ENCODE measurements around the gene NCR3LG1. TPM values are rescaled to one million over a fixed set of nuclear protein-coding genes. Genes with fewer than 3 reads are reported as not detected.
A peak's percentile ranks its signal among the peaks of the same experiment; 100 is the strongest.

NCR3LG1 gene
- total RNA-seq, 1 donor from 2014 or later: 0.21 TPM

DNA sequence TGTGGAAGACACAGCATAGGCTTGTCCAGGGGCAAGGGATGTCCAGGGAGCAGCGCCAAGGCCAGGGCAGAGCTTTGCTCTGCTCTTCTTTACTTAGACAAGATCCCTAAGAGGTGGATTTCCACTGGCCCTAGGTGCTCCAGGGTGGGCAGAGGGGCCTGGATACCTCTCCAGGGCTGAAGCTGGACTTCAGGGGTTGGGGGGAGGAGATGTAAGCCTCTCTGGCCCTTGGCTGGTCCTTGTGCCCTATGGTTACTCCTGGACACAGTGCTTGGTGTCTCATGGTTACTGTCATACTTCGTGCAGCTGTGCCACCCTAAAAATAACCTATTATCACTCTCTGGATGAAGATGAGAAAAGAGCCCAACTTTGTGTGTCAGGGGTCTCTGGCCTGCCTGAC is 49.7 kb downstream of the NCR3LG1 start:
- intact Hi-C loops (cut with DNase I): no loop called here
- no peaks in the 10 kb centered on the region for H3K9me3 ChIP-seq
- no peak overlapping the region for H3K27ac ChIP-seq
- H3K4me1 ChIP-seq: peaks cover 4 to 6% of the 10 kb centered on the region in 2 donors
- H3K36me3 ChIP-seq: no peaks in the 10 kb centered on the region
- DNase-seq (ENCODE audit: low spot score in 2 of 2): no peak
- no peak overlapping the region for H3K4me3 ChIP-seq
- TF ChIP-seq, protein P1, sequence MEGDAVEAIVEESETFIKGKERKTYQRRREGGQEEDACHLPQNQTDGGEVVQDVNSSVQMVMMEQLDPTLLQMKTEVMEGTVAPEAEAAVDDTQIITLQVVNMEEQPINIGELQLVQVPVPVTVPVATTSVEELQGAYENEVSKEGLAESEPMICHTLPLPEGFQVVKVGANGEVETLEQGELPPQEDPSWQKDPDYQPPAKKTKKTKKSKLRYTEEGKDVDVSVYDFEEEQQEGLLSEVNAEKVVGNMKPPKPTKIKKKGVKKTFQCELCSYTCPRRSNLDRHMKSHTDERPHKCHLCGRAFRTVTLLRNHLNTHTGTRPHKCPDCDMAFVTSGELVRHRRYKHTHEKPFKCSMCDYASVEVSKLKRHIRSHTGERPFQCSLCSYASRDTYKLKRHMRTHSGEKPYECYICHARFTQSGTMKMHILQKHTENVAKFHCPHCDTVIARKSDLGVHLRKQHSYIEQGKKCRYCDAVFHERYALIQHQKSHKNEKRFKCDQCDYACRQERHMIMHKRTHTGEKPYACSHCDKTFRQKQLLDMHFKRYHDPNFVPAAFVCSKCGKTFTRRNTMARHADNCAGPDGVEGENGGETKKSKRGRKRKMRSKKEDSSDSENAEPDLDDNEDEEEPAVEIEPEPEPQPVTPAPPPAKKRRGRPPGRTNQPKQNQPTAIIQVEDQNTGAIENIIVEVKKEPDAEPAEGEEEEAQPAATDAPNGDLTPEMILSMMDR (IDR thresholded peaks at IDR 0.05): no peak
- no peaks in the 10 kb centered on the region for H3K27me3 ChIP-seq

- peaks cover 8 to 10% of the 10 kb centered on the region in 2 donors for H3K4me1 ChIP-seq
- no peaks in the 10 kb centered on the region for H3K9me3 ChIP-seq
- no peak for DNase-seq (ENCODE audit: low spot score in 2 of 2)
- no peaks in the 10 kb centered on the region for H3K27me3 ChIP-seq
- H3K27ac ChIP-seq: no peak overlapping the region
- no peaks in the 10 kb centered on the region for H3K36me3 ChIP-seq
- H3K4me3 ChIP-seq: no peak overlapping the region
- intact Hi-C loops (cut with DNase I): no loop called here
- TF ChIP-seq, protein P1 (IDR thresholded peaks at IDR 0.05): no peak
Measured at GRCh38 chr11:17401841-17402240, 50.2 kb downstream of the NCR3LG1 start.

GRCh38 chr11:17402486-17402885 is 50.9 kb downstream of the NCR3LG1 start:
- Histone ChIP-seq H3K27ac (no peak overlapping the region), H3K4me3 (no peak overlapping the region), H3K36me3 (no peaks in the 10 kb centered on the region), H3K27me3 (no peaks in the 10 kb centered on the region), H3K9me3 (no peaks in the 10 kb centered on the region), H3K4me1 (peaks cover 8 to 11% of the 10 kb centered on the region in 2 donors)
- DNase-seq (ENCODE audit: low spot score in 2 of 2): no peak
- intact Hi-C loops (cut with DNase I): no loop called here
- TF ChIP-seq, protein P1 (IDR thresholded peaks at IDR 0.05): no peak

DNA sequence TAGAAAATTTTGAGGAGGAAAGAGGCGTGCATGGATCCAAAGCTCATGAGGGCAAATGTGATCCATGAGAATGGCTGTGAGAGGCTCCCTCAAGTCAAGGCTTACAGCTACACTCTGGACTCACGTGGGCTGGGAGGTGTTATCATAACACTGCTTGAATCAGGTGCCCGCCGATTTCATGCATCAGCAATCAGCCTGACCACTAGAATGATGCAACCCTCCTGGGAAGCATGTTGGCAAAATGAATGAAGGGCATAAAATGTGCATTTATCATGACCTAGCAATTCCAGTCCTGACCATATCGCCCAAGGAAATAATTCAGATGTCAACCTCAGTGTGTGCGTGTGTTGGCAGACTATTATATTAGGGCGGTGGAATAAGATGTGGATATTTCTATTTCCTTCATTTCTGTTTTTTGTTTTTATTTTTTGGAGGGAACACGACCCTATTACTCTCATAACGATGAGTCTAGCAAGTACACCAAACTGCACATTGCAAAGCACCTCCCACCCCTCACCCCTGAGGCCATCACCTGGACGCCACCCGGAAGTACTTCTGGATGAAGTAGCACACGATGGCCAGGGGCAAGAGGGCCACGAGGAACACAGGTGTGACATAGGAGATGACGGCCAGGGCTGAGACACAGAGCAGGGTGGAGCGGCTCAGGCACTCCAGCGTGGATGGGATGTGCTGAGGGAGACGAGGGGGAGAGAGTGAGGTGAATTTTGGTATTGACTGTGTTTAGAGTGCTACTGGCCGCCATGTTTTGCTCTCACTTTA is 52.6 kb downstream of the NCR3LG1 start:
- TF ChIP-seq, protein P1 (IDR thresholded peaks at IDR 0.05): no peak
- no peak for DNase-seq (ENCODE audit: low spot score in 2 of 2)
- no peak overlapping the region for H3K4me3 ChIP-seq
- H3K36me3 ChIP-seq: no peaks in the 10 kb centered on the region
- intact Hi-C loops (cut with DNase I): no loop called here
- no peaks in the 10 kb centered on the region for H3K9me3 ChIP-seq
- no peak overlapping the region for H3K27ac ChIP-seq
- peaks cover 8 to 11% of the 10 kb centered on the region in 2 donors for H3K4me1 ChIP-seq
- H3K27me3 ChIP-seq: no peaks in the 10 kb centered on the region

DNA sequence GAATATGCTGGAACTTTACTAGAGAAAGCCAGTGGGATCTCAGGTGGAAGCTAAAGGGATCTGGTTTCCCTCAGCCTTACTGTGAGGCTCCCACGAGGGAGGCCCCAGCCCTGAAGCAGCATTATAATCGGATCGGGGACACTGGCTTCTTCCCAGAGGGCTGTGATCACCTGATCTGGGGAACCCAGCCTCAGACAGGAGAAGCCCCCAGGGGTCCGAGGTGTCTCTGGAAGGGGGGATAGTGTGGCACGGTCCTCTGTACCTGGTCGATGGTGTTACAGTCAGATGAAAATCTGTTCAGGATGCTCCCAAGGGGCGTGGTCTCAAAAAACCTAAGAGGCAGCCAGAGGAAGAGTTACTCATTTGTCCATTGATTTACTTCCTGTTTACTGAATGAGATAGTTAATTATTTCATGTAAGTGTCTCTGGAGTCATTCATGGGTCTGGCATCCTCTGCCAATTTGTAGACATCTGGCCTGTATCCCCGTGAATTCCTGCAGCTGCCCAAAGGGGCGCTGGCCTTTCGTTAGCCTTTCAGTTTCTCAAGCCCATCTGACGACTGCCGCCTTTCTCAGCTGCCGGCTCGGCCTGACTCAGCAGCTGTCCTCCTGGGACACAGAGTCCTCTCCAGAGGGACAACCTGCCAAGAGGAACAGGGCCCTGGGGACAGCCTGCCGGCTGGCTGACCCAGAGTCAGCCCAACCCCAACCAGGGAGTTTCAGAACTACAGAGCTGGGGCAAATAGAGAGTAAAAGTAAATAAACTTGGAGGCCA is 53.8 kb downstream of the NCR3LG1 start:
- peaks cover 8 to 11% of the 10 kb centered on the region in 2 donors for H3K4me1 ChIP-seq
- no peaks in the 10 kb centered on the region for H3K27me3 ChIP-seq
- peak overlapping the region; percentile 48 to 72 for H3K27ac ChIP-seq
- TF ChIP-seq, protein P1 (IDR thresholded peaks at IDR 0.05): peak in 2 of 3 experiments; percentile 22 to 43
- no peaks in the 10 kb centered on the region for H3K36me3 ChIP-seq
- intact Hi-C loops (cut with DNase I): no loop called here
- H3K9me3 ChIP-seq: no peaks in the 10 kb centered on the region
- H3K4me3 ChIP-seq: no peak overlapping the region
- peak; percentile 61 to 83 for DNase-seq (ENCODE audit: low spot score in 2 of 2)
